ENCODE results near the gene BECN2. TPM values are rescaled to one million over a fixed set of nuclear protein-coding genes. Genes with fewer than 3 reads are reported as not detected.

Gene BECN2
- total RNA-seq, 1 experiment from 2014 or later, result not detected

- no peaks in the 10 kb centered on the region for H3K27me3 Mint-ChIP-seq (ENCODE audit: low read depth)
- H3K4me1 Mint-ChIP-seq, result peaks cover 0 to 3% of the 10 kb centered on the region in 2 experiments; a peak in 2 of 4 replicates
- H3K9me3 Mint-ChIP-seq, result no peaks in the 10 kb centered on the region
- H3K27me3 ChIP-seq (ENCODE audit: insufficient read depth, low read length), result no peaks in the 10 kb centered on the region
- H2AK5ac ChIP-seq (ENCODE audit: insufficient read length, low read length), result no peak overlapping the region
- H2BK20ac ChIP-seq (ENCODE audit: low read depth, low read length, poor library complexity, severe bottlenecking), result no peak overlapping the region
- H4K91ac ChIP-seq (ENCODE audit: insufficient read length, low read depth, low read length), result no peak overlapping the region
- no peak overlapping the region for H2BK5ac ChIP-seq (ENCODE audit: insufficient read length, low read length)
- no peak overlapping the region for H3K18ac ChIP-seq (ENCODE audit: insufficient read length, low read depth, low read length)
- H3K4ac ChIP-seq (ENCODE audit: low read depth, low read length), result no peak overlapping the region
- DNase-seq, result no peak
- H3K27ac ChIP-seq (ENCODE audit: insufficient read length, low read depth, low read length), result no peak overlapping the region
- no peak overlapping the region for H2BK120ac ChIP-seq (ENCODE audit: low read depth, low read length, poor library complexity, severe bottlenecking)
- H4K20me1 ChIP-seq (ENCODE audit: control insufficient read depth, insufficient read depth, insufficient read length), result no peaks in the 10 kb centered on the region
- no peak overlapping the region for H3T11ph ChIP-seq (ENCODE audit: low read length)
- TF ChIP-seq CTCF (conservative IDR thresholded peaks at IDR 0.05), result no peak
- no peaks in the 10 kb centered on the region for H3K79me2 ChIP-seq (ENCODE audit: insufficient read depth, low read length)
- no peak overlapping the region for H2BK15ac ChIP-seq (ENCODE audit: low read depth, low read length)
- H3K14ac ChIP-seq (ENCODE audit: insufficient read depth, low read length), result no peak overlapping the region
- no peak overlapping the region for H2AFZ ChIP-seq (ENCODE audit: low read length)
- no peaks in the 10 kb centered on the region for H3K4me1 ChIP-seq (ENCODE audit: insufficient read depth, low read length)
- no peaks in the 10 kb centered on the region for H3K23me2 ChIP-seq (ENCODE audit: insufficient read length, low read depth, low read length, poor library complexity, severe bottlenecking)
- no CpG with 5 or more reads among the region's 6 CpGs for WGBS (ENCODE audit: extremely low coverage, insufficient read length, low lambda C conversion rate)
- H4K5ac ChIP-seq (ENCODE audit: insufficient read length, low read depth, low read length), result no peak overlapping the region
- no peaks in the 10 kb centered on the region for H3K36me3 Mint-ChIP-seq (ENCODE audit: insufficient read depth in 1 of 3, low read depth in 3 of 3)
- H3K4me2 ChIP-seq (ENCODE audit: insufficient read depth, insufficient read length, low read length), result no peak overlapping the region
- H2BK12ac ChIP-seq (ENCODE audit: insufficient read length, low read depth, low read length), result no peak overlapping the region
- no peak overlapping the region for H3K56ac ChIP-seq (ENCODE audit: insufficient read length, low read depth, low read length)
- H3K9ac ChIP-seq (ENCODE audit: extremely low read depth, insufficient read length, low read length), result no peak overlapping the region
- no peak overlapping the region for H3K4me3 Mint-ChIP-seq
- no peak overlapping the region for H4K8ac ChIP-seq (replicated peaks; ENCODE audit: insufficient read length, low read depth, low read length)
- no peaks in the 10 kb centered on the region for H3K9me3 ChIP-seq (ENCODE audit: control insufficient read depth, low read depth, low read length)
- peak overlapping the region in 2 of 3 experiments; percentile 54 to 77; a peak in 2 of 7 replicates for H3K27ac Mint-ChIP-seq
- no peaks in the 10 kb centered on the region for H3K79me1 ChIP-seq (ENCODE audit: insufficient read depth, low read depth, low read length, poor library complexity, severe bottlenecking)
- H3K23ac ChIP-seq (ENCODE audit: insufficient read length, low read depth, low read length), result no peak overlapping the region
Observed at GRCh38 chr1:241947354-241947753, 10.2 kb upstream of the BECN2 start.

Data from H9 (cell line).